Gastrocnemius medialis (tissue), 4 donors: Measurements from ENCODE around the gene NUDT8. TPM values are rescaled to one million over a fixed set of nuclear protein-coding genes. Genes with fewer than 3 reads are reported as not detected.
A peak's percentile ranks its signal among the peaks of the same experiment; 100 is the strongest.

Source experiments
- ATAC-seq, 2 donors: fragments of 150-250 bp; one replicate each; pipeline ENCODE4 v1.9.1; 2016
- DNase-seq, 2 donors: peaks; one replicate each; pipeline ENCODE4 v3.0.0-alpha.2; 2019
- H3K27ac ChIP-seq, 4 donors: fragments of 200-600 bp; sonication (generic); 1 replicate in 1 of 4; 2 replicates in 3 of 4; pipeline ENCODE4 v1.5.1; 2016 to 2018; ENCODE audit warnings: mild to moderate bottlenecking in 2 of 4, moderate library complexity in 1 of 4
- H3K27me3 ChIP-seq, 3 donors: fragments of 200-600 bp; sonication (generic) in 2 of 3; 1 replicate in 1 of 3; 2 replicates in 2 of 3; pipeline versions ENCODE4 v1.5.1 to v1.6.0; 2016 to 2019; ENCODE audit warnings: mild to moderate bottlenecking in 1 of 3, moderate library complexity in 1 of 3
- H3K36me3 ChIP-seq, 2 donors: fragments of 200-600 bp; sonication (generic) in 1 of 2; one replicate each; pipeline ENCODE4 v1.5.1; 2017 to 2018
- H3K4me1 ChIP-seq, 2 donors: fragments of 200-600 bp; sonication (generic) in 1 of 2; one replicate each; pipeline ENCODE4 v1.5.1; 2016 to 2017; ENCODE audit warnings: mild to moderate bottlenecking in 2 of 2
- H3K4me3 ChIP-seq, 4 donors: fragments of 200-600 bp; sonication (generic) in 3 of 4; 1 replicate in 1 of 4; 2 replicates in 3 of 4; pipeline ENCODE4 v1.5.1; 2016 to 2019; ENCODE audit warnings: mild to moderate bottlenecking in 2 of 4
- H3K9me3 ChIP-seq, 3 donors: fragments of 200-600 bp; sonication (generic) in 2 of 3; 1 replicate in 1 of 3; 2 replicates in 2 of 3; pipeline ENCODE4 v1.5.1; 2016 to 2019
- POLR2A ChIP-seq, 2 donors: fragments of 450-650 bp; IDR thresholded peaks; one replicate each; pipeline ENCODE4 v1.6.1; 2017; ENCODE audit warnings: antibody characterized with exemption in 2 of 2, mild to moderate bottlenecking in 2 of 2, moderate library complexity in 2 of 2
- in situ Hi-C, 4 donors: fragments of 200-750 bp; cut with MboI; loops; one replicate each; pipeline versions ENCODE4 v1.15.0 to v1.8.0; 2017; ENCODE audit warnings: low sequenced_read_pairs in 4 of 4
- intact Hi-C: fragments of 100-400 bp; cut with DNase I; formaldehyde crosslinking; loops from one replicate; pipeline ENCODE4 v1.15.1; 2023; ENCODE audit warnings: low total_unique reads
- total RNA-seq, 4 donors: library from RNA; depleted of rRNA; stranded (reverse); fragments of >200 nt; gene quantifications; one replicate each; pipeline versions ENCODE4 v1.1.0 to v1.2.3, GENCODE V29; 2016
- TF ChIP-seq, protein P1 (sequence below), 5 experiments: fragments of 450-650 bp in 3 of 5; fragments of 200-600 bp in 2 of 5; sonication (generic) in 2 of 5; IDR thresholded peaks in 4 of 5; conservative IDR thresholded peaks in 1 of 5; 1 replicate in 4 of 5; 2 replicates in 1 of 5; pipeline ENCODE4 v1.5.1; 2016 to 2019; ENCODE audit warnings: antibody characterized with exemption in 5 of 5, mild to moderate bottlenecking in 3 of 5, moderate library complexity in 3 of 5

Gene NUDT8
- total RNA-seq, 4 donors from 2014 or later, result 23.3 to 42.4 (median 36.2) TPM

DNA sequence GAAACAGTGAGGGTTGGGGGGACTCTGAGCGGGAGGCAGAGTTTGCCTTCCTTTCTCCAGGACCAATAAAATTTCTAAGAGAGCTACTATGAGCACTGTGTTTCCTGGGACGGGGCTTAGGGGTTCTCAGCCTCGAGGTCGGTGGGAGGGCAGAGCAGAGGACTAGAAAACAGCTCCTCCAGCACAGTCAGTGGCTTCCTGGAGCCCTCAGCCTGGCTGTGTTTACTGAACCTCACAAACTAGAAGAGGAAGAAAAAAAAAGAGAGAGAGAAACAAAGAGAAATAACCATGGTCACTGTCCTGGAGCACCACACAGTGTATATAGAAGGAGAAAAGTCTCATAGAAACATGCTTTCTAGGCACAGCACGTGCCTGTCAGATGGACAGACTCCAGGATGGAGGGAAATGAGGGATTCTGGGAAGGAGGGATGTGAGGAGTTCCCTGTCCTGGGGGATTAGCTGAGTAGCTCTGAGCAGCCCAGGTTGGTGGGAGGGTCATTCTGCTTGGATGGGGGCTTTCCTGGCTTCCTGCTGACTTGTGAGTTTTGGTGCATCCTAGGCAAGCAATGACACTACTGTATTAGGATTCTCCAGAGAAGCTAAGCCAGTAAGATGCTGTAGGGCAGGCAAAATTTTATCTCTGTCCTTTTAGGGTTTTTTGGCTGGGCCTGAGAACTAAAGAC, 43.0 kb downstream of the NUDT8 start:
- intact Hi-C loops (loop anchor here (10.0 kb wide), 3 partner anchors 162 to 472 kb away; partner anchors contain the start of genes KDM2A, NDUFS8, RPS6KB2 and TCIRG1), in situ Hi-C loops (no loop called here)
- H3K4me3 ChIP-seq, result no peak overlapping the region
- DNase-seq (no peak), ATAC-seq (no peak)
- H3K27ac ChIP-seq, result peak overlapping the region in 1 of 4 donors; percentile 41
- peaks cover 0 to 40% of the 10 kb centered on the region in 2 donors for H3K36me3 ChIP-seq
- H3K4me1 ChIP-seq, result peaks cover 12 to 16% of the 10 kb centered on the region in 2 donors
- no peaks in the 10 kb centered on the region for H3K27me3 ChIP-seq
- no peaks in the 10 kb centered on the region for H3K9me3 ChIP-seq
- TF ChIP-seq, protein P1, sequence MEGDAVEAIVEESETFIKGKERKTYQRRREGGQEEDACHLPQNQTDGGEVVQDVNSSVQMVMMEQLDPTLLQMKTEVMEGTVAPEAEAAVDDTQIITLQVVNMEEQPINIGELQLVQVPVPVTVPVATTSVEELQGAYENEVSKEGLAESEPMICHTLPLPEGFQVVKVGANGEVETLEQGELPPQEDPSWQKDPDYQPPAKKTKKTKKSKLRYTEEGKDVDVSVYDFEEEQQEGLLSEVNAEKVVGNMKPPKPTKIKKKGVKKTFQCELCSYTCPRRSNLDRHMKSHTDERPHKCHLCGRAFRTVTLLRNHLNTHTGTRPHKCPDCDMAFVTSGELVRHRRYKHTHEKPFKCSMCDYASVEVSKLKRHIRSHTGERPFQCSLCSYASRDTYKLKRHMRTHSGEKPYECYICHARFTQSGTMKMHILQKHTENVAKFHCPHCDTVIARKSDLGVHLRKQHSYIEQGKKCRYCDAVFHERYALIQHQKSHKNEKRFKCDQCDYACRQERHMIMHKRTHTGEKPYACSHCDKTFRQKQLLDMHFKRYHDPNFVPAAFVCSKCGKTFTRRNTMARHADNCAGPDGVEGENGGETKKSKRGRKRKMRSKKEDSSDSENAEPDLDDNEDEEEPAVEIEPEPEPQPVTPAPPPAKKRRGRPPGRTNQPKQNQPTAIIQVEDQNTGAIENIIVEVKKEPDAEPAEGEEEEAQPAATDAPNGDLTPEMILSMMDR (IDR thresholded peaks at IDR 0.05 in 4 of 5, conservative IDR thresholded peaks at IDR 0.05 in 1 of 5), result no peak
- no peak for TF ChIP-seq POLR2A (IDR thresholded peaks at IDR 0.05)

DNA sequence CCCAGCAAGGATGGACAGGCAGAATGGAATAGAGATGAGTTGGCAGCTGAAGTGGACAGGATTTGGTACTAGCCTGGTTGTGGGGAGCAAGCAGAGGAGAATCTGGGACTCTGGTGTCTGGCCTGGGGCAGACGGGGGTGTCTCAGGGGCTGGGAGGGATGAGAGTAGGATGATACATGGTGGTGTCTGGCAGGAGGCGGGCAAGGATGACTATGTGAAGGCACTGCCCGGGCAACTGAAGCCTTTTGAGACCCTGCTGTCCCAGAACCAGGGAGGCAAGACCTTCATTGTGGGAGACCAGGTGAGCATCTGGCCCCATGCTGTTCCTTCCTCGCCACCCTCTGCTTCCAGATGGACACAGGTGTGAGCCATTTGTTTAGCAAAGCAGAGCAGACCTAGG, 43.8 kb downstream of the NUDT8 start:
- TF ChIP-seq POLR2A (IDR thresholded peaks at IDR 0.05), result no peak
- Histone ChIP-seq H3K27ac (peak overlapping the region in 2 of 4 donors; percentile 99 to 100), H3K36me3 (peaks cover 0 to 40% of the 10 kb centered on the region in 2 donors), H3K4me1 (peaks cover 12 to 16% of the 10 kb centered on the region in 2 donors), H3K4me3 (no peak overlapping the region), H3K27me3 (no peaks in the 10 kb centered on the region), H3K9me3 (no peaks in the 10 kb centered on the region)
- DNase-seq, result no peak
- in situ Hi-C loops, result no loop called here
- intact Hi-C loops, result loop anchor here (10.0 kb wide), 3 partner anchors 161 to 471 kb away; partner anchors contain the start of genes KDM2A, NDUFS8, RPS6KB2 and TCIRG1
- no peak for ATAC-seq

DNA sequence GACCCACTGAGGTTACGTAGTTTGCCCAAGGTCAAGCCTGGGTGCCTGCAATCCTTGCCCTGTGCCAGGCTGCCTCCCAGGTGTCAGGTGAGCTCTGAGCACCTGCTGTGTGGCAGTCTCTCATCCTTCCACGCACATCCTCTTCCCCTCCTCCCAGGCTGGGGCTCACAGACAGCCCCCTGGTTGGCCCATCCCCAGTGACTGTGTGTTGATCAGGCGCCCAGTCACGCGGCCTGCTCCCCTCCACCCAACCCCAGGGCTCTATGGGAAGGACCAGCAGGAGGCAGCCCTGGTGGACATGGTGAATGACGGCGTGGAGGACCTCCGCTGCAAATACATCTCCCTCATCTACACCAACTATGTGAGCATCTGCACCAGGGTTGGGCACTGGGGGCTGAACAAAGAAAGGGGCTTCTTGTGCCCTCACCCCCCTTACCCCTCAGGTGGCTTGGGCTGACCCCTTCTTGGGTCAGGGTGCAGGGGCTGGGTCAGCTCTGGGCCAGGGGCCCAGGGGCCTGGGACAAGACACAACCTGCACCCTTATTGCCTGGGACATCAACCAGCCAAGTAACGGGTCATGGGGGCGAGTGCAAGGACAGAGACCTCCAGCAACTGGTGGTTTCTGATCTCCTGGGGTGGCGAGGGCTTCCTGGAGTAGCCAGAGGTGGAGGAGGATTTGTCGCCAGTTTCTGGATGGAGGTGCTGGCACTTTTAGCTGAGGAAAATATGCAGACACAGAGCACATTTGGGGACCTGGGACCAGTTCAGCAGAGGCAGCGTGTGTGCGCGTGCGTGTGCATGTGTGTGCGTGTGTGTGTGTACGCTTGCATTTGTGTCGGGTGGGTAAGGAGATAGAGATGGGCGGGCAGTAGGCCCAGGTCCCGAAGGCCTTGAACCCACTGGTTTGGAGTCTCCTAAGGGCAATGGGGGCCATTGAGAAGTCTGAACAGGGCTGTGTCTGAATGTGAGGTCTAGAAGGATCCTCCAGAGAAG, 44.6 kb downstream of the NUDT8 start:
- Histone ChIP-seq H3K27ac (peak overlapping the region; percentile 93 to 100 (median 96)), H3K36me3 (peaks cover 0 to 40% of the 10 kb centered on the region in 2 donors)

DNA sequence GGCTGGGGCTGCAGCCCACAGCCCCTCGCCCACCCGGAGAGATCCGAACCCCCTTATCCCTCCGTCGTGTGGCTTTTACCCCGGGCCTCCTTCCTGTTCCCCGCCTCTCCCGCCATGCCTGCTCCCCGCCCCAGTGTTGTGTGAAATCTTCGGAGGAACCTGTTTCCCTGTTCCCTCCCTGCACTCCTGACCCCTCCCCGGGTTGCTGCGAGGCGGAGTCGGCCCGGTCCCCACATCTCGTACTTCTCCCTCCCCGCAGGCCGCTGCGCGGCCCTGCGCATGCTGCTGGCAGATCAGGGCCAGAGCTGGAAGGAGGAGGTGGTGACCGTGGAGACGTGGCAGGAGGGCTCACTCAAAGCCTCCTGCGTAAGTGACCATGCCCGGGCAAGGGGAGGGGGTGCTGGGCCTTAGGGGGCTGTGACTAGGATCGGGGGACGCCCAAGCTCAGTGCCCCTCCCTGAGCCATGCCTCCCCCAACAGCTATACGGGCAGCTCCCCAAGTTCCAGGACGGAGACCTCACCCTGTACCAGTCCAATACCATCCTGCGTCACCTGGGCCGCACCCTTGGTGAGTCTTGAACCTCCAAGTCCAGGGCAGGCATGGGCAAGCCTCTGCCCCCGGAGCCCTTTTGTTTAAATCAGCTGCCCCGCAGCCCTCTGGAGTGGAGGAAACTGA, 45.4 kb downstream of the NUDT8 start:
- peak; percentile 44 to 69 for DNase-seq
- peak overlapping the region; percentile 77 to 95 (median 88) for H3K4me3 ChIP-seq
- H3K27ac ChIP-seq, result peak overlapping the region; percentile 93 to 100 (median 96)
- in situ Hi-C loops (no loop called here), intact Hi-C loops (loop anchor here (10.0 kb wide), 3 partner anchors 160 to 470 kb away; partner anchors contain the start of genes KDM2A, NDUFS8, RPS6KB2 and TCIRG1)
- H3K36me3 ChIP-seq, result peaks cover 0 to 40% of the 10 kb centered on the region in 2 donors
- TF ChIP-seq POLR2A (IDR thresholded peaks at IDR 0.05), result no peak
- TF ChIP-seq, protein P1 (IDR thresholded peaks at IDR 0.05 in 4 of 5, conservative IDR thresholded peaks at IDR 0.05 in 1 of 5), result no peak
- H3K9me3 ChIP-seq, result no peaks in the 10 kb centered on the region
- peaks cover 12 to 16% of the 10 kb centered on the region in 2 donors for H3K4me1 ChIP-seq
- ATAC-seq, result peak; percentile 54 to 57
- no peaks in the 10 kb centered on the region for H3K27me3 ChIP-seq

More for the DNA sequence above, 44.6 kb downstream of the NUDT8 start:
- Histone ChIP-seq H3K27me3 (no peaks in the 10 kb centered on the region), H3K9me3 (no peaks in the 10 kb centered on the region), H3K4me1 (peaks cover 12 to 16% of the 10 kb centered on the region in 2 donors), H3K4me3 (peak overlapping the region; percentile 77 to 95 (median 88))
- no peak for ATAC-seq
- in situ Hi-C loops (no loop called here), intact Hi-C loops (loop anchor here (10.0 kb wide), 3 partner anchors 160 to 470 kb away; partner anchors contain the start of genes KDM2A, NDUFS8, RPS6KB2 and TCIRG1)
- no peak for DNase-seq
- TF ChIP-seq, protein P1 (IDR thresholded peaks at IDR 0.05 in 4 of 5, conservative IDR thresholded peaks at IDR 0.05 in 1 of 5), result no peak
- no peak for TF ChIP-seq POLR2A (IDR thresholded peaks at IDR 0.05)
